Bronchial epithelial cell (primary cell): Measurements from ENCODE around the gene RAP1GAP2. TPM values are rescaled to one million over a fixed set of nuclear protein-coding genes. Genes with fewer than 3 reads are reported as not detected.

Source experiments
- DNase-seq: peaks from one replicate; pipeline ENCODE4 v3.0.0-alpha.2; 2010; ENCODE audit warnings: low read depth
- FAIRE-seq: peaks from 2 replicates; lab custom pipeline; 2011; peaks lifted over from hg19 to GRCh38; lab: Jason Lieb, UNC
- H3K27me3 ChIP-seq: 2 replicates; pipeline ENCODE4 v1.5.1; 2011; ENCODE audit warnings: low read length; ENCODE audit not compliant: control insufficient read depth, insufficient read depth
- H3K36me3 ChIP-seq: 2 replicates; pipeline ENCODE4 v1.5.1; 2011; ENCODE audit warnings: low read length; ENCODE audit not compliant: control insufficient read depth, insufficient read depth
- H3K4me3 ChIP-seq: 2 replicates; pipeline ENCODE4 v1.5.1; 2011; ENCODE audit warnings: mild to moderate bottlenecking, low read depth, low read length, control low read depth
- total RNA-seq: library from RNA; depleted of rRNA; stranded (reverse); fragments of >200 nt; gene quantifications from 2 replicates; pipeline ENCODE4 v1.2.1, GENCODE V29; 2014
- TF ChIP-seq, protein P1 (sequence below): IDR thresholded peaks from 2 replicates; pipeline ENCODE4 v1.5.1; 2011; ENCODE audit warnings: mild to moderate bottlenecking, moderate library complexity, low read length, control low read depth, inconsistent platforms; ENCODE audit not compliant: insufficient read depth, severe bottlenecking

Gene RAP1GAP2
- total RNA-seq, 1 donor from 2014 or later: 15.0 TPM

GRCh38 chr17:2798188-2798587 is 1.9 kb downstream of the RAP1GAP2 start:
- FAIRE-seq: no peak
- TF ChIP-seq, protein P1, sequence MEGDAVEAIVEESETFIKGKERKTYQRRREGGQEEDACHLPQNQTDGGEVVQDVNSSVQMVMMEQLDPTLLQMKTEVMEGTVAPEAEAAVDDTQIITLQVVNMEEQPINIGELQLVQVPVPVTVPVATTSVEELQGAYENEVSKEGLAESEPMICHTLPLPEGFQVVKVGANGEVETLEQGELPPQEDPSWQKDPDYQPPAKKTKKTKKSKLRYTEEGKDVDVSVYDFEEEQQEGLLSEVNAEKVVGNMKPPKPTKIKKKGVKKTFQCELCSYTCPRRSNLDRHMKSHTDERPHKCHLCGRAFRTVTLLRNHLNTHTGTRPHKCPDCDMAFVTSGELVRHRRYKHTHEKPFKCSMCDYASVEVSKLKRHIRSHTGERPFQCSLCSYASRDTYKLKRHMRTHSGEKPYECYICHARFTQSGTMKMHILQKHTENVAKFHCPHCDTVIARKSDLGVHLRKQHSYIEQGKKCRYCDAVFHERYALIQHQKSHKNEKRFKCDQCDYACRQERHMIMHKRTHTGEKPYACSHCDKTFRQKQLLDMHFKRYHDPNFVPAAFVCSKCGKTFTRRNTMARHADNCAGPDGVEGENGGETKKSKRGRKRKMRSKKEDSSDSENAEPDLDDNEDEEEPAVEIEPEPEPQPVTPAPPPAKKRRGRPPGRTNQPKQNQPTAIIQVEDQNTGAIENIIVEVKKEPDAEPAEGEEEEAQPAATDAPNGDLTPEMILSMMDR: no peak
- Histone ChIP-seq H3K4me3 (no peak overlapping the region), H3K27me3 (peaks cover 2% of the 10 kb centered on the region), H3K36me3 (no peaks in the 10 kb centered on the region)
- DNase-seq: no peak

GRCh38 chr17:2798678-2799077 is 2.4 kb downstream of the RAP1GAP2 start:
- TF ChIP-seq, protein P1: no peak
- Histone ChIP-seq H3K4me3 (no peak overlapping the region), H3K27me3 (peaks cover 2% of the 10 kb centered on the region), H3K36me3 (no peaks in the 10 kb centered on the region)
- DNase-seq (no peak), FAIRE-seq (no peak)

DNA sequence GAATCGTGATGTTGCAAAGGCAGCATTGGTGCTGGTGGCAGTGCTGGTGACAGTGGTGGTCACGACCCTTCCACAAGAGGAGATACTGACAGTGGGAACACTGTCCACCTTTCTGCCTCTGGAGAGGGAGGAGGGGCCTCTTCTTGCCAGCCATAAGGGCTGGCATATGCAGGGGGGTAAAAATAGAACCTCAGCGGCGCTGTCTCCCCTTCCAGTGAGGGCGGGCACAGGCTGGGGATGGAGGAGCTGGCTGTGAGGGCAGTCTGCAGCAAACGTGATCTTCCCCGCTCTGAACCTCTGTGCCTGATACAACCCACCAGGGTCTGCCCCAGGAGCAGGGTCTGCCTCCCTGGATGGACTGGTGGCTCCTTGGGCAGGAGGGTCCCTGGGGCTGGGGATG is 3.4 kb downstream of the RAP1GAP2 start:
- TF ChIP-seq, protein P1: no peak
- Histone ChIP-seq H3K4me3 (no peak overlapping the region), H3K36me3 (no peaks in the 10 kb centered on the region), H3K27me3 (peaks cover 2% of the 10 kb centered on the region)
- DNase-seq (no peak), FAIRE-seq (no peak)

GRCh38 chr17:2800367-2800766 is 4.1 kb downstream of the RAP1GAP2 start:
- DNase-seq (no peak), FAIRE-seq (no peak)
- H3K36me3 ChIP-seq: no peaks in the 10 kb centered on the region
- no peak overlapping the region for H3K4me3 ChIP-seq
- peaks cover 2% of the 10 kb centered on the region for H3K27me3 ChIP-seq
- TF ChIP-seq, protein P1: no peak

DNA sequence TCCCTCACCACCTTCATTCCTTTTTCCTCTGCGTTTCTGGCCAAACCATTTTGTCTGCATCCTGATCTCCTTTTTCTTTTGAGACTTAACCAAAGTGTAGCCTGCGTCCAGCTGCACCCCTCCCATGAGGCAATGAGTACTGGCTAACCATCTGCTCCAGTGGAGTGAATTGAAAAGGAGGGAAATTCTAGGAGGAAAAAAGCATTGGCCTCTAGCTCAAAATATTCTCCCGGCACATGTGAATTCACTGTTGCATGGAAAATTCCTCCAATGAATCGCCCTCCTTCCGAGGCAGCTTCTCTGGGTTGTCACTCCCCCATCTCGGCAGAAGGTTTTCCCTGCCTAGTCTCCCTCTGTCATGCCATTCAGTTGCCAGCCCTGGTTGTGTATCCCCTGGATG is 5.6 kb downstream of the RAP1GAP2 start:
- Histone ChIP-seq H3K36me3 (no peaks in the 10 kb centered on the region), H3K4me3 (no peak overlapping the region), H3K27me3 (peaks cover 2% of the 10 kb centered on the region)
- DNase-seq (no peak), FAIRE-seq (no peak)
- TF ChIP-seq, protein P1: no peak

DNA sequence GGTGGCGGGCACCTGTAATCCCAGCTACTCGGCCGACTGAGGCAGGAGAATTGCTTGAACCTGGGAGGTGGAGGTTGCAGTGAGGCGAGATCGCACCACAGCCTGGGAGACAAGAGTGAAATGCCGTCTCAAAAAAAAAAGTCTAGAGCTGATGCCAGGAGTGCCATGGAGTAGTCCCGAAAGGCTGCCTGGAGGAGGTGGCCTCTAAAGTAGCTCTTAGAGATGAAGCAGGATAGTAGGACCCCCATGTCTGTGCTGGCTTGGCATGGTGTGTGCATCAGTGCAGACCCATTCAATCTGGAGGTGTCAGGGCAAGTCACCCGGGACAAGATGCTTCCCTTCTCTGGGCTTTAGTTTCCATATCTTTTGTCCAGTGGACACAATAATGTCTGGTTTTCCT is 6.3 kb downstream of the RAP1GAP2 start:
- H3K4me3 ChIP-seq: no peak overlapping the region
- TF ChIP-seq, protein P1: no peak
- H3K27me3 ChIP-seq: no peaks in the 10 kb centered on the region
- H3K36me3 ChIP-seq: no peaks in the 10 kb centered on the region
- no peak for FAIRE-seq
- DNase-seq: no peak
